Measurements from ENCODE around the gene C1orf53. TPM values are rescaled to one million over a fixed set of nuclear protein-coding genes. Genes with fewer than 3 reads are reported as not detected.

C1orf53 gene
- total and polyA plus RNA-seq, 2 of the 13 experiments (the other 11 are each of a cell fraction or from before 2014, with no cell fraction given): 5.8 to 10.1 TPM

DNA sequence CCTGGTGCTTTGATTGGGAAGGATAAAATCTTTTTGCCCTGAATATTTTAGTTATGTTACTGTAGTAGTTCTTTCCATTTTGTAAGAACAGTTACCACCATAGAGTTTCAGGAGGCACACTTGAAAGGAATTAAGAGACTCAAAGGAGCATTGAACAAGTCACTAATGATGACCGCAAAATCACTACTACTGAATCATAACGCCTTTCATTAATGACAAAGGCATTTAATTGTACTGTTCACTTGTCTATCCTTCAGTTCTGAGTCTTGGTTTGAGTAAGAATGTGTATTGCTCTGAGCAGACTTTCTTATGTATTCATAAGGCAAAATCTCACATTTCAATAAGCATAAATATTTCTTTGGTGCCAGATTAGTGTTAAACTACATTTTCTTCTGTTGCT is 39.6 kb downstream of the C1orf53 start:
- Histone ChIP-seq H3K4me2 (ENCODE audit: low read depth, low read length) (no peak overlapping the region), H3K27me3 (ENCODE audit: control insufficient read depth in 1 of 2, insufficient read depth in 2 of 2, low read length in 2 of 2) (no peaks in the 10 kb centered on the region), H3K4me3 (replicated peaks in 1 of 3; ENCODE audit: insufficient read depth in 1 of 3, low read depth in 2 of 3, low read length in 3 of 3) (no peak overlapping the region), H3K79me2 (ENCODE audit: insufficient read depth, low read length) (no peaks in the 10 kb centered on the region), H4K20me1 (ENCODE audit: insufficient read depth, low read length) (no peaks in the 10 kb centered on the region), H2AFZ (ENCODE audit: low read length) (no peak overlapping the region), H3K9ac (ENCODE audit: insufficient read depth, low read depth, low read length) (no peak overlapping the region), H3K4me1 (ENCODE audit: insufficient read depth, low read length) (no peaks in the 10 kb centered on the region), H3K36me3 (replicated peaks in 1 of 2; ENCODE audit: control insufficient read depth in 1 of 2, insufficient read depth in 2 of 2, low read length in 2 of 2) (no peaks in the 10 kb centered on the region), H3K9me3 (ENCODE audit: low read length) (no peaks in the 10 kb centered on the region), H3K27ac (ENCODE audit: extremely low read length, insufficient read depth, low read length) (no peak overlapping the region)
- FAIRE-seq (no peak), DNase-seq (ENCODE audit: low spot score) (no peak), ATAC-seq (no peak)
- intact Hi-C loops (cut with micrococcal nuclease; ENCODE audit: unreplicated experiment) (no loop called here), in situ Hi-C loops (cut with HindIII; ENCODE audit: extremely low pct_ligation_motif_present, low pct_unique_long_range_greater_than_20kb) (no loop called here)
- BruUV-seq (replicated peaks): no TSS peak
- WGBS (ENCODE audit: low lambda C conversion rate): 49% methylated on average over 2 of the region's 2 CpGs
- CTCF ChIA-PET (ENCODE audit: low intra/inter-chr PET ratio, low total read pairs): no interaction called here
- no peak for TF ChIP-seq ZNF7 (CRISPR knock-in tag; IDR thresholded peaks at IDR 0.05)
- TF ChIP-seq RNF2 (conservative IDR thresholded peaks at IDR 0.05; ENCODE audit: low read depth): no peak
- TF ChIP-seq XBP1 (CRISPR knock-in tag; IDR thresholded peaks at IDR 0.05): no peak
- no peak for TF ChIP-seq KDM2A (CRISPR knock-in tag; IDR thresholded peaks at IDR 0.05; ENCODE audit: borderline replicate concordance, low read depth)
- TF ChIP-seq, protein P1, sequence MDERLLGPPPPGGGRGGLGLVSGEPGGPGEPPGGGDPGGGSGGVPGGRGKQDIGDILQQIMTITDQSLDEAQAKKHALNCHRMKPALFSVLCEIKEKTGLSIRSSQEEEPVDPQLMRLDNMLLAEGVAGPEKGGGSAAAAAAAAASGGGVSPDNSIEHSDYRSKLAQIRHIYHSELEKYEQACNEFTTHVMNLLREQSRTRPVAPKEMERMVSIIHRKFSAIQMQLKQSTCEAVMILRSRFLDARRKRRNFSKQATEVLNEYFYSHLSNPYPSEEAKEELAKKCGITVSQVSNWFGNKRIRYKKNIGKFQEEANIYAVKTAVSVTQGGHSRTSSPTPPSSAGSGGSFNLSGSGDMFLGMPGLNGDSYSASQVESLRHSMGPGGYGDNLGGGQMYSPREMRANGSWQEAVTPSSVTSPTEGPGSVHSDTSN (CRISPR knock-in tag; IDR thresholded peaks at IDR 0.05): no peak
- no peak for TF ChIP-seq ZNF207 (IDR thresholded peaks at IDR 0.05; ENCODE audit: borderline replicate concordance)
- POLR2A ChIA-PET: no interaction called here

DNA sequence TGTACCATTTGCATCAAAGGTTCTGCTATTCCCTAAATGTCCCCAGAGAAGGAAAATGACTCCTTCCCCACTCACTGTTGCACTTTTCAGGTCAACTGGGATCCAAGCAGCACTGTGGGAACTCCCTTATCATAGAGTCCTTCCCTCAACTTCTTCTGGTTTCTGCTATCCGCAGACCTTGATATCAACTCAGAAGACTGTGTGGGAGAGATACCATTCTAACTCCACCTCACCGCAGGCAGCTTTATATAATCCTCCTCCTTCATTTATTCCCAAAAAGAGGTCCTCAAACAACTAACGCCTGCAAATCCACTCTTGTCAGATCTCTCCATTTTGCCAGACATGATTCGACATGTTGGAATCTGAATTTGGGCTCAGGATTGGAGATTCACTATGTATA is 42.1 kb downstream of the C1orf53 start:
- ChIA-PET POLR2A (no interaction called here), CTCF (ENCODE audit: low intra/inter-chr PET ratio, low total read pairs) (no interaction called here)
- in situ Hi-C loops (cut with HindIII; ENCODE audit: extremely low pct_ligation_motif_present, low pct_unique_long_range_greater_than_20kb): no loop called here
- Histone ChIP-seq H3K4me2 (ENCODE audit: low read depth, low read length) (no peak overlapping the region), H3K79me2 (ENCODE audit: insufficient read depth, low read length) (no peaks in the 10 kb centered on the region), H3K27me3 (ENCODE audit: control insufficient read depth in 1 of 2, insufficient read depth in 2 of 2, low read length in 2 of 2) (no peaks in the 10 kb centered on the region), H2AFZ (ENCODE audit: low read length) (no peak overlapping the region), H4K20me1 (ENCODE audit: insufficient read depth, low read length) (no peaks in the 10 kb centered on the region), H3K36me3 (replicated peaks in 1 of 2; ENCODE audit: control insufficient read depth in 1 of 2, insufficient read depth in 2 of 2, low read length in 2 of 2) (no peaks in the 10 kb centered on the region), H3K4me1 (ENCODE audit: insufficient read depth, low read length) (no peaks in the 10 kb centered on the region), H3K9me3 (ENCODE audit: low read length) (no peaks in the 10 kb centered on the region), H3K4me3 (replicated peaks in 1 of 3; ENCODE audit: insufficient read depth in 1 of 3, low read depth in 2 of 3, low read length in 3 of 3) (no peak overlapping the region), H3K27ac (ENCODE audit: extremely low read length, insufficient read depth, low read length) (no peak overlapping the region), H3K9ac (ENCODE audit: insufficient read depth, low read depth, low read length) (no peak overlapping the region)
- no peak for DNase-seq (ENCODE audit: low spot score)
- no peak for TF ChIP-seq ATF7 (IDR thresholded peaks at IDR 0.05)
- TF ChIP-seq ATF7 (CRISPR knock-in tag; IDR thresholded peaks at IDR 0.05): no peak
- TF ChIP-seq, protein P2, sequence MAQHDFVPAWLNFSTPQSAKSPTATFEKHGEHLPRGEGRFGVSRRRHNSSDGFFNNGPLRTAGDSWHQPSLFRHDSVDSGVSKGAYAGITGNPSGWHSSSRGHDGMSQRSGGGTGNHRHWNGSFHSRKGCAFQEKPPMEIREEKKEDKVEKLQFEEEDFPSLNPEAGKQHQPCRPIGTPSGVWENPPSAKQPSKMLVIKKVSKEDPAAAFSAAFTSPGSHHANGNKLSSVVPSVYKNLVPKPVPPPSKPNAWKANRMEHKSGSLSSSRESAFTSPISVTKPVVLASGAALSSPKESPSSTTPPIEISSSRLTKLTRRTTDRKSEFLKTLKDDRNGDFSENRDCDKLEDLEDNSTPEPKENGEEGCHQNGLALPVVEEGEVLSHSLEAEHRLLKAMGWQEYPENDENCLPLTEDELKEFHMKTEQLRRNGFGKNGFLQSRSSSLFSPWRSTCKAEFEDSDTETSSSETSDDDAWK (CRISPR knock-in tag; IDR thresholded peaks at IDR 0.05): no peak
- TF ChIP-seq CHD2 (IDR thresholded peaks at IDR 0.05; ENCODE audit: low read depth, low read length): no peak
- TF ChIP-seq, protein P3, sequence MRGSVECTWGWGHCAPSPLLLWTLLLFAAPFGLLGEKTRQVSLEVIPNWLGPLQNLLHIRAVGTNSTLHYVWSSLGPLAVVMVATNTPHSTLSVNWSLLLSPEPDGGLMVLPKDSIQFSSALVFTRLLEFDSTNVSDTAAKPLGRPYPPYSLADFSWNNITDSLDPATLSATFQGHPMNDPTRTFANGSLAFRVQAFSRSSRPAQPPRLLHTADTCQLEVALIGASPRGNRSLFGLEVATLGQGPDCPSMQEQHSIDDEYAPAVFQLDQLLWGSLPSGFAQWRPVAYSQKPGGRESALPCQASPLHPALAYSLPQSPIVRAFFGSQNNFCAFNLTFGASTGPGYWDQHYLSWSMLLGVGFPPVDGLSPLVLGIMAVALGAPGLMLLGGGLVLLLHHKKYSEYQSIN (CRISPR knock-in tag; IDR thresholded peaks at IDR 0.05; ENCODE audit: borderline replicate concordance): no peak
- no peak for TF ChIP-seq NR3C1 (CRISPR knock-in tag; IDR thresholded peaks at IDR 0.05)
- TF ChIP-seq, protein P4, sequence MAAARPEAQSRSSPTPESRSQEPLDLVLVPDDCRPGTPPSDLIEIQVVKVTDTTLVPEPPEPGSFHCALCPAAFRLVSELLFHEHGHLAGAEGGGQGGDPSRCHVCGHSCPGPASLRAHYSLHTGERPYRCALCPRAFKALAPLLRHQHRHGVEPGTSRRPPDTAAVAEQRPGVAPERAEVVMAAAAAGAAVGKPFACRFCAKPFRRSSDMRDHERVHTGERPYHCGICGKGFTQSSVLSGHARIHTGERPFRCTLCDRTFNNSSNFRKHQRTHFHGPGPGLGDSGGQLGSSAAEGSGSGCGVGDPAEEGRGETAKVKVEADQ (CRISPR knock-in tag; IDR thresholded peaks at IDR 0.05; ENCODE audit: borderline replicate concordance): no peak
- no peak for TF ChIP-seq HNRNPH1 (optimal IDR thresholded peaks at IDR 0.05; ENCODE audit: low read depth, low read length)
- TF ChIP-seq ZNF136 (CRISPR knock-in tag; IDR thresholded peaks at IDR 0.05; ENCODE audit: low read depth): no peak
- TF ChIP-seq ZNF510 (CRISPR knock-in tag; IDR thresholded peaks at IDR 0.05; ENCODE audit: low read depth): no peak
- TF ChIP-seq ZNF660 (CRISPR knock-in tag; IDR thresholded peaks at IDR 0.05; ENCODE audit: borderline replicate concordance, low read depth): no peak
- FAIRE-seq: no peak
- 64% methylated on average over 4 of the region's 4 CpGs for WGBS (ENCODE audit: low lambda C conversion rate)
- no TSS peak for BruUV-seq (replicated peaks)
- intact Hi-C loops (cut with micrococcal nuclease; ENCODE audit: unreplicated experiment): no loop called here
- ATAC-seq: no peak

Data from HepG2 (cell line).